ENCODE results near the gene ALX3. TPM values are rescaled to one million over a fixed set of nuclear protein-coding genes. Genes with fewer than 3 reads are reported as not detected.

The ALX3 gene
- total RNA-seq, 1 donor from 2014 or later: not detected

DNA sequence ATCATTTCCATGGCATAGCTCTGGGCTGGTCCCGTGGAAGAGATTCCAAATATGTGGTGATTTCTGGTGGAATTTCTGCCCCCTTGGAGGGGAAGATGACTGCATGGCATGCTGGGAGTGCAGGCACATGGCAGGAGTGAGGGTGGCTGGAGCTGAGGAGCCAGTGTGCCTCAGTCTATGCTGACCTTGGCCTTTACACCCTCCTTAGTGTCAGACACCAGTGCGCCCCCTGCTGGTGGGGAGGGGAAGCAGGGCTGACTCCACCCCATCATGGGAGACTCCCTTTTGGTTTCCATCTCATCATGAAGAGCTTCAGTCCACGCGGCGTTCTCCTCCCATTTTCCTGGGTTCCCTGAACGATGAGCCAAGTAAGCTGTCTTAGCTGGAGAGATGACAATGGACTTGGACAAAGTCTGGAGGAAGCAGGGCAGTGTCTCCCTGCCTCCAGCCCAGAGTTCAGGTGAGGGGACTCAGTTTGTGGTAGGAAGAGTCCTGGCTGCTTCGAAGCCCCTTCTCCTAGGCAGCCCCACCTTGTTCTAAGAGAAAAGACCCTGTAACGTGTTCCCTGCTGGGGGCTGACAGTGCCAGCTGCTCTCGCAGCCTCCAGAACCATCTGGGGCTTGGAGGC is 10.3 kb downstream of the ALX3 start:
- no peaks in the 10 kb centered on the region for H3K27me3 Mint-ChIP-seq (ENCODE audit: unreplicated experiment)
- H3K4me1 Mint-ChIP-seq (ENCODE audit: unreplicated experiment): peaks cover 8% of the 10 kb centered on the region
- no peak overlapping the region for H3K4me3 Mint-ChIP-seq (ENCODE audit: unreplicated experiment)
- no peak for DNase-seq (ENCODE audit: extremely low spot score, unreplicated experiment)
- TF ChIP-seq CTCF (IDR thresholded peaks at IDR 0.05): peak; percentile 69
- peaks cover 31% of the 10 kb centered on the region for H3K36me3 Mint-ChIP-seq (ENCODE audit: unreplicated experiment)
- H3K9me3 Mint-ChIP-seq (ENCODE audit: unreplicated experiment): no peaks in the 10 kb centered on the region
- no peak overlapping the region for H3K27ac Mint-ChIP-seq (ENCODE audit: unreplicated experiment)

- no peak overlapping the region for H3K27ac Mint-ChIP-seq (ENCODE audit: unreplicated experiment)
- H3K27me3 Mint-ChIP-seq (ENCODE audit: unreplicated experiment): no peaks in the 10 kb centered on the region
- no peak for TF ChIP-seq CTCF (IDR thresholded peaks at IDR 0.05)
- no peaks in the 10 kb centered on the region for H3K9me3 Mint-ChIP-seq (ENCODE audit: unreplicated experiment)
- H3K4me1 Mint-ChIP-seq (ENCODE audit: unreplicated experiment): peaks cover 11% of the 10 kb centered on the region
- DNase-seq (ENCODE audit: extremely low spot score, unreplicated experiment): no peak
- peaks cover 32% of the 10 kb centered on the region for H3K36me3 Mint-ChIP-seq (ENCODE audit: unreplicated experiment)
- no peak overlapping the region for H3K4me3 Mint-ChIP-seq (ENCODE audit: unreplicated experiment)
These were observed 11.2 kb downstream of the ALX3 start for GRCh38 chr1:110059133-110059863.

DNA sequence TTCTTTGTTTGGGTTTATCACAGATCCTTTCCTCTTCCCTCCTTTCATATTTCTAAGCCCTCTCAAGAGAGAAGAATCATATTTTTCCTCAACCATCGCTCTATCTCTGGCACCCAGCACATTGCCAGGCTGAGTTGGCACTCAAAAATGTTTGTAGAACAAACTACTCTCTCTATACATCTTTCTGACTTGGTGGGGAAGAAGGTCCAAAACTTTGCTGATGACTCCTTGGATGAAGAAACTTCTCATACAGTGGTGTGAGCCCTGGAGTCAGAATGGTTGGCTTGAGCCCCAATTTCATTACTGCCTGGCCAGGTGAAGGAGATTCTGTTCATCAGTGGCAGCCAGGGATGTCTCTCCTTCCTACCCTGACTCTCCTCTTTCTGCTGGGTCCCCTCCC is 11.9 kb downstream of the ALX3 start:
- peaks cover 39% of the 10 kb centered on the region for H3K36me3 Mint-ChIP-seq (ENCODE audit: unreplicated experiment)
- H3K27ac Mint-ChIP-seq (ENCODE audit: unreplicated experiment): no peak overlapping the region
- no peaks in the 10 kb centered on the region for H3K27me3 Mint-ChIP-seq (ENCODE audit: unreplicated experiment)
- TF ChIP-seq CTCF (IDR thresholded peaks at IDR 0.05): no peak
- no peak overlapping the region for H3K4me3 Mint-ChIP-seq (ENCODE audit: unreplicated experiment)
- H3K9me3 Mint-ChIP-seq (ENCODE audit: unreplicated experiment): no peaks in the 10 kb centered on the region
- DNase-seq (ENCODE audit: extremely low spot score, unreplicated experiment): no peak
- peaks cover 11% of the 10 kb centered on the region for H3K4me1 Mint-ChIP-seq (ENCODE audit: unreplicated experiment)

DNA sequence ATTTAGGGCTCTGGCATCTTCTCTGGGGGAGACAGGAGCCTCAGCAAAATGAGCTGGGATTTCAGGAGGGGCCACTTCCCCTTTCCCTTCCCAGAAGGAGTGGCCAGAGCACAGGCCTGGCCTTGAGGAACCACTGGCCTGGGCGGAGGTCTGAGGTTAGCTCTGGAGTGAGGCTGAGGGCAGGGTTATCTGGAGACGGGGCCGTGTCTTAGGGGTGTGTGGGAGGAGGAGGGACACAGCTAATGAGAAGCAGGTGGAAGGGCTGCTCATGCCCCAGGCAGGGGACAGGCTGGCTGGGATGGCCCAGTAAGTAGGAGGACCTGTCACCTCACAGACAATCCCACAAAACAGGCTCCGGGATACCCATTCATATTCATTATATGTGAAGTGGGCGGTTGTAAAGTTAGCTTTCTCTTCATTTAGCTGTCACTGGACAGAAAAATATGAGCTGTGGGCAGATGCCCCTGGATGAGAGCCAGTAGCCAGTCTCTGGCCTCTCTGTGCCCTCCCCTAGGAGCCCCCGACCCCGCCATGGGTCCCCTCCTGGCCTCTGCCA is 12.4 kb downstream of the ALX3 start:
- Mint-ChIP-seq H3K9me3 (ENCODE audit: unreplicated experiment) (no peaks in the 10 kb centered on the region), H3K27ac (ENCODE audit: unreplicated experiment) (no peak overlapping the region), H3K4me1 (ENCODE audit: unreplicated experiment) (peaks cover 11% of the 10 kb centered on the region), H3K27me3 (ENCODE audit: unreplicated experiment) (no peaks in the 10 kb centered on the region), H3K4me3 (ENCODE audit: unreplicated experiment) (no peak overlapping the region), H3K36me3 (ENCODE audit: unreplicated experiment) (peaks cover 44% of the 10 kb centered on the region)
- no peak for TF ChIP-seq CTCF (IDR thresholded peaks at IDR 0.05)
- no peak for DNase-seq (ENCODE audit: extremely low spot score, unreplicated experiment)

- H3K27ac Mint-ChIP-seq (ENCODE audit: unreplicated experiment): no peak overlapping the region
- peaks cover 52% of the 10 kb centered on the region for H3K36me3 Mint-ChIP-seq (ENCODE audit: unreplicated experiment)
- no peaks in the 10 kb centered on the region for H3K27me3 Mint-ChIP-seq (ENCODE audit: unreplicated experiment)
- TF ChIP-seq CTCF (IDR thresholded peaks at IDR 0.05): no peak
- peaks cover 11% of the 10 kb centered on the region for H3K4me1 Mint-ChIP-seq (ENCODE audit: unreplicated experiment)
- DNase-seq (ENCODE audit: extremely low spot score, unreplicated experiment): no peak
- no peak overlapping the region for H3K4me3 Mint-ChIP-seq (ENCODE audit: unreplicated experiment)
- no peaks in the 10 kb centered on the region for H3K9me3 Mint-ChIP-seq (ENCODE audit: unreplicated experiment)
These were observed 13.7 kb downstream of the ALX3 start for GRCh38 chr1:110056776-110057175.
